Measurements from ENCODE around the gene AP5S1. TPM values are rescaled to one million over a fixed set of nuclear protein-coding genes. Genes with fewer than 3 reads are reported as not detected.
"Not testable (repeated sequence)": the region's sequence is repeated elsewhere in the genome, so short reads cannot be mapped to it uniquely, and the experiment has no call there.

AP5S1 gene
- total RNA-seq, 1 donor from 2014 or later, result 8.9 TPM

DNA sequence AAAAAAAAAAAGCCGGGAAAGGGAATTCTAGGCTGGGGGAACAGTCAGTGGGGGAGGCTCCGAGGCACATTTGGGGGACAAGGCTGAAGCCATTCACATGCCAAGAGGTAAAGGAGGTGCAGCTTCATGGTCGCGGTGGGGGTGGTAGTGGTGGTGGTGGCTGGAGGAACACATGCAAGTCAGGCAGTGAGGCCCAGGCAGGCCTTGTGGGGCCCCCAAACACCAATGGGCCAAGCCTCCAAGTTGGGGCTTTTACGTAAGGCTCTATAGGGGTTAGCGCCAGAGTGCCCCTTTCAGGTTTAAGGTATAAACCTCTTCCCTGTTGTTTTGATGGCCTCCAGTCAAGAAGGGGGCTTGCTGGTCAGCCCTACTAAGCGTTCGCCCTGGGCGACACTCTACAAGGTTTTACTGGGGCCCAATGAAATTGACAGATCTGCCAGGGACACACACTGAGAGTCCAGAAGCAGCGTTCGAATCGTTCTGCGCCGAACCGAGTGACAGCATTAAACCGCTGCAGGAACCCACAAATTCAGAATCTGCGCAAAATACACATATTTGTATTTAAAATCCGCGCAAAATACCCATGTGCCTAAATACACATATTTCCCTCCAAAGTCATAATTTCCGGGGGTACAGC is 818 bp upstream of the AP5S1 start:
- peaks cover 24 to 25% (median 25%) of the 10 kb centered on the region in 3 donors for H3K36me3 ChIP-seq (ENCODE audit: control insufficient read depth in 3 of 3, insufficient read depth in 3 of 3, low read length in 3 of 3)
- peak overlapping the region; percentile 65 to 93 (median 88) for H3K4me3 ChIP-seq (ENCODE audit: low read length in 3 of 3)
- H3K9me3 ChIP-seq (ENCODE audit: control insufficient read depth in 3 of 3, low read length in 3 of 3), result peaks cover 0 to 3% (median 0%) of the 10 kb centered on the region in 3 donors
- H3K4me1 ChIP-seq (ENCODE audit: control insufficient read depth in 3 of 3, insufficient read depth in 3 of 3, low read length in 3 of 3), result peaks cover 18 to 25% (median 23%) of the 10 kb centered on the region in 3 donors
- no peaks in the 10 kb centered on the region for H3K27me3 ChIP-seq (ENCODE audit: control insufficient read depth in 3 of 3, insufficient read depth in 3 of 3, low read length in 3 of 3)
- H3K9ac ChIP-seq (ENCODE audit: low read depth in 1 of 3, low read length in 3 of 3), result peak overlapping the region; percentile 91 to 99 (median 94)
- H3K27ac ChIP-seq (ENCODE audit: low read depth, low read length), result peak overlapping the region; percentile 99

DNA sequence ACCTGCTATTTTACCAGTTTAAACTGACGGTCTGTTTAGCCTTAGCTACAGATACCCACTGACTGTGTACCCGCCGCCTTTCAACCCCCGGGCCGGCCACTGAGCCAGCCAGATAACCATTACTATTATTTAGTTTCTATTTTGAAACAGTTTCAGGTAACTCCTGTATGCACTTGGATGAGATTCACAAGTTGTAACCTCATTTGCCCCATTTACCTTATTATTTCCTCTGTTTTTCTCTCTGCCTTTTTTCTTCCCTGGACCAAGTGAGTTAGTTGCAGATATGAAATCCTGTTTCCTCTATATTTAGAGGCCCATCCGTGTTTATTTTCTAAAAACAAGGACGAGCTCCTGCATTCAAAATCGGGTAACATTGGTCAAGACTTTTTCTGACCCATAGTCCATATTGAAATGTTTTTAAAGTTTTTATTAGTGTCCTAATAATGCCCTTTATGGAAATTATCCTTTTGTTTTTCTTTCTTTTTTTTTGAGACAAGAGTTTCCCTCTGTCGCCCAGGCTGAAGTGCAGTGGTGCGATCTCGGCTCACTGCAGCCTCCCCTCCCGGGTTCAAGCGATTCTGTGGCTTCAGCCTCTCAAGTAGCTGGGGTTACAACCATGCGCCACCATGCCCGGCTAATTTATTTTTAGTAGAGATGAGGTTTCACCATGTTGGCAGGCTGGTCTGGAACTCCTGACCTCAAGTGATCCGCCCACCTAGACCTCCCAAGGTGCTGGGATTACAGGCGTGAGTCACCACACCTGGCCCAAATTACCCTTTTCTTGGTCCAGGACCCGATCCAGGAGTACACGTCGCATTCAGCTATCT is 767 bp downstream of the AP5S1 start:
- peak overlapping the region; percentile 91 to 99 (median 94) for H3K9ac ChIP-seq (ENCODE audit: low read depth in 1 of 3, low read length in 3 of 3)
- H3K27me3 ChIP-seq (ENCODE audit: control insufficient read depth in 3 of 3, insufficient read depth in 3 of 3, low read length in 3 of 3), result no peaks in the 10 kb centered on the region
- peaks cover 0 to 3% (median 0%) of the 10 kb centered on the region in 3 donors for H3K9me3 ChIP-seq (ENCODE audit: control insufficient read depth in 3 of 3, low read length in 3 of 3)
- H3K27ac ChIP-seq (ENCODE audit: low read depth, low read length), result peak overlapping the region; percentile 99
- peaks cover 18 to 25% (median 23%) of the 10 kb centered on the region in 3 donors for H3K4me1 ChIP-seq (ENCODE audit: control insufficient read depth in 3 of 3, insufficient read depth in 3 of 3, low read length in 3 of 3)
- peaks cover 33 to 38% (median 35%) of the 10 kb centered on the region in 3 donors for H3K36me3 ChIP-seq (ENCODE audit: control insufficient read depth in 3 of 3, insufficient read depth in 3 of 3, low read length in 3 of 3)
- H3K4me3 ChIP-seq (ENCODE audit: low read length in 3 of 3), result peak overlapping the region; percentile 80 to 93 (median 88)

DNA sequence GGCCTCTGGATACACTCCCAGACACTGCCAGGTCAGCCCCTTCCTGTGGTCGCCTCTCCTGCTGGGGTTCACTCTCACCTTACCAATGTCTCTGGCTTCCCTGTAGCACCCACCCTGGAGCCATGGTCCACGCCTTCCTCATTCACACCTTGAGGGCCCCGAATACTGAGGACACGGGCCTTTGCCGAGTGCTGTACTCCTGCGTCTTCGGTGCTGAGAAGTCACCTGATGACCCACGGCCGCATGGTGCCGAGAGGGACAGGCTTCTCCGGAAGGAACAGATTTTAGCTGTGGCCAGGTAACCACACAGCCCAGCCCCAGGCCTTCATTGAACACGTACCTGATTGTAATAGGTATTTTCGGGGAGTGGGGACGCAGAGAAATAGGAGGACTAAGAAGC is 1.6 kb downstream of the AP5S1 start:
- H3K9ac ChIP-seq (ENCODE audit: low read depth in 1 of 3, low read length in 3 of 3), result no peak overlapping the region
- H3K9me3 ChIP-seq (ENCODE audit: control insufficient read depth in 3 of 3, low read length in 3 of 3), result peaks cover 0 to 3% (median 0%) of the 10 kb centered on the region in 3 donors
- H3K27ac ChIP-seq (ENCODE audit: low read depth, low read length), result peak overlapping the region; percentile 99
- peaks cover 18 to 28% (median 25%) of the 10 kb centered on the region in 3 donors for H3K4me1 ChIP-seq (ENCODE audit: control insufficient read depth in 3 of 3, insufficient read depth in 3 of 3, low read length in 3 of 3)
- no peaks in the 10 kb centered on the region for H3K27me3 ChIP-seq (ENCODE audit: control insufficient read depth in 3 of 3, insufficient read depth in 3 of 3, low read length in 3 of 3)
- peaks cover 37 to 47% (median 44%) of the 10 kb centered on the region in 3 donors for H3K36me3 ChIP-seq (ENCODE audit: control insufficient read depth in 3 of 3, insufficient read depth in 3 of 3, low read length in 3 of 3)
- H3K4me3 ChIP-seq (ENCODE audit: low read length in 3 of 3), result no peak overlapping the region

DNA sequence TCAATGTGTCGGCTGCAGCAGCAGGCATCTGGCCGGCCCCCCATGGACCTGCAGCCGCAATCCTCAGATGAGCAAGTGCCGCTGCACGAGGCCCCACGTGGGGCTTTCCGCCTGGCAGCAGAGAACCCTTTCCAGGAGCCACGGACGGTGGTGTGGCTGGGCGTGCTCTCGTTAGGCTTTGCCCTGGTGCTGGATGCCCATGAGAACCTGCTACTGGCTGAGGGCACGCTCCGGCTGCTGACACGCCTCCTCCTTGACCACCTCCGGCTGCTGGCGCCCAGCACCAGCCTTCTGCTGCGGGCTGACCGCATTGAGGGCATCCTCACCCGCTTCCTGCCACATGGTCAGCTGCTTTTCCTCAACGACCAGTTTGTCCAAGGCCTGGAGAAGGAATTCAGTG is 3.5 kb downstream of the AP5S1 start:
- Histone ChIP-seq H3K27ac (ENCODE audit: low read depth, low read length) (no peak overlapping the region), H3K4me1 (ENCODE audit: control insufficient read depth in 3 of 3, insufficient read depth in 3 of 3, low read length in 3 of 3) (peaks cover 11 to 19% (median 18%) of the 10 kb centered on the region in 3 donors), H3K9me3 (ENCODE audit: control insufficient read depth in 3 of 3, low read length in 3 of 3) (peaks cover 0 to 3% (median 0%) of the 10 kb centered on the region in 3 donors), H3K36me3 (ENCODE audit: control insufficient read depth in 3 of 3, insufficient read depth in 3 of 3, low read length in 3 of 3) (peaks cover 39 to 58% (median 58%) of the 10 kb centered on the region in 3 donors), H3K27me3 (ENCODE audit: control insufficient read depth in 3 of 3, insufficient read depth in 3 of 3, low read length in 3 of 3) (no peaks in the 10 kb centered on the region), H3K9ac (ENCODE audit: low read depth in 1 of 3, low read length in 3 of 3) (no peak overlapping the region), H3K4me3 (ENCODE audit: low read length in 3 of 3) (no peak overlapping the region)

DNA sequence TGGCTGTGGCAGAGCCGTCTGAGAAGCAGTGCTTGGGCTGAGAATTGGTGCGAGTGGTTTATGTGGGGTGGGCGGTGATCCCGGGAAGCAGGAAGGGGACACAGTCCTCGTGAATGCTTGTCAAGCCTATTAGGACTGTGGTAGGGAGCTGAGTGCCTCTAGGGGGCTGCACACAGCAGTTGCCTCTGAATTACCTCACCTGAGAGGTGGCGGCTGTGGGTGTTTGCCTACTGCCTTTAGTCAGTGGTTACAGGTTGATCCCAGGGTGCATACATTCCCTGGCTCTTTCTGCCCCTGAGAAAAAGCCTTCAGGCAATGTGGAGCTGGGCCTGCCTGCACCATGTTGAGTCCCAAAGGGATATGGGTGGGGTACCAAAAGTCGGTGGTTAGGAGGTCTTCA is 5.2 kb downstream of the AP5S1 start:
- Histone ChIP-seq H3K4me1 (ENCODE audit: control insufficient read depth in 3 of 3, insufficient read depth in 3 of 3, low read length in 3 of 3) (peaks cover 4 to 9% (median 8%) of the 10 kb centered on the region in 3 donors), H3K27ac (ENCODE audit: low read depth, low read length) (no peak overlapping the region), H3K27me3 (ENCODE audit: control insufficient read depth in 3 of 3, insufficient read depth in 3 of 3, low read length in 3 of 3) (no peaks in the 10 kb centered on the region), H3K36me3 (ENCODE audit: control insufficient read depth in 3 of 3, insufficient read depth in 3 of 3, low read length in 3 of 3) (peaks cover 39 to 58% (median 58%) of the 10 kb centered on the region in 3 donors), H3K4me3 (ENCODE audit: low read length in 3 of 3) (no peak overlapping the region), H3K9ac (ENCODE audit: low read depth in 1 of 3, low read length in 3 of 3) (no peak overlapping the region), H3K9me3 (ENCODE audit: control insufficient read depth in 3 of 3, low read length in 3 of 3) (peaks cover 0 to 3% (median 0%) of the 10 kb centered on the region in 3 donors)

DNA sequence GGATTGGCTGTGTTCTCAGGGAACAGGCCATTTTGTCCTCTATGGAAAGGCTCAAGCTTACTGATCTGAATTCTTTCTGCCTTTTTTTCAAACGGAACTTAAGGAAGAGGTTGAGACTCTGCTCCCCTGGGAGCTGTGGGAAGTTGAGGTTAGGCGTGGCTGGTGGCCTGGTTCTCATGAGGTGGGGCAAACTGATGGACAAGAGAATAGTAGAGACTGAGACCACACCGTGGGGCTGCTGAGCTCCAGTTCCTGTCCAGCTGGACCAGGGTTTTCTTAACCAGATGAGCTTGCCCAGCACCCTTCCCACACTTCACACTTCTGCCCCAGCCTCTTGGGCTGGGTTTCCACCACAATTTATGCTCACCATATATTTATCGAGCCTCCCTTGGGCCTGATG is 6.1 kb downstream of the AP5S1 start:
- Histone ChIP-seq H3K36me3 (ENCODE audit: control insufficient read depth in 3 of 3, insufficient read depth in 3 of 3, low read length in 3 of 3) (peaks cover 39 to 58% (median 58%) of the 10 kb centered on the region in 3 donors), H3K9me3 (ENCODE audit: control insufficient read depth in 3 of 3, low read length in 3 of 3) (peaks cover 0 to 3% (median 0%) of the 10 kb centered on the region in 3 donors), H3K27me3 (ENCODE audit: control insufficient read depth in 3 of 3, insufficient read depth in 3 of 3, low read length in 3 of 3) (no peaks in the 10 kb centered on the region), H3K4me3 (ENCODE audit: low read length in 3 of 3) (no peak overlapping the region), H3K4me1 (ENCODE audit: control insufficient read depth in 3 of 3, insufficient read depth in 3 of 3, low read length in 3 of 3) (peaks cover 1 to 6% (median 2%) of the 10 kb centered on the region in 3 donors), H3K9ac (ENCODE audit: low read depth in 1 of 3, low read length in 3 of 3) (no peak overlapping the region), H3K27ac (ENCODE audit: low read depth, low read length) (no peak overlapping the region)

DNA sequence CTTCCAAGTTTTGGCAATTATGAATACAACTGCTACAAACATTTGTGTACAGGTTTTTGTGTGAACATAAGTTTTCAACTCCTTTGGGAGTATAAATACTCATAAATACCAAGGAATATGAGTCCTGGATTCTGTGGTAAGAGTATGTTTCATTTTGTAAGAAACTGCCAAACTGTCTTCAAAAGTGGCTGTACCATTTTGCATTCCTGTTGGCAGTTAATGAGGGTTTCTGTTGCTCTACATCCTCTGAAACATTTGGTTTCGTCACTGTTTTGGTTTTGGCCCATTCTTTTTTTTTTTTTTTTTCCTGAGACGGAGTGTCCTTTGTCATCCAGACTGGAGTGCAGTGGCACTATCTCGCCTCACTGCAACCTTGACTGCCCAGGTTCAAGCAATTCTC is 8.5 kb downstream of the AP5S1 start:
- Histone ChIP-seq H3K36me3 (ENCODE audit: control insufficient read depth in 3 of 3, insufficient read depth in 3 of 3, low read length in 3 of 3) (peaks cover 20 to 41% (median 40%) of the 10 kb centered on the region in 3 donors), H3K9ac (ENCODE audit: low read depth in 1 of 3, low read length in 3 of 3) (no peak overlapping the region), H3K4me1 (ENCODE audit: control insufficient read depth in 3 of 3, insufficient read depth in 3 of 3, low read length in 3 of 3) (peaks cover 0 to 5% (median 0%) of the 10 kb centered on the region in 3 donors), H3K27me3 (ENCODE audit: control insufficient read depth in 3 of 3, insufficient read depth in 3 of 3, low read length in 3 of 3) (no peaks in the 10 kb centered on the region), H3K4me3 (ENCODE audit: low read length in 3 of 3) (no peak overlapping the region), H3K27ac (ENCODE audit: low read depth, low read length) (no peak overlapping the region), H3K9me3 (ENCODE audit: control insufficient read depth in 3 of 3, low read length in 3 of 3) (no peaks in the 10 kb centered on the region)

DNA sequence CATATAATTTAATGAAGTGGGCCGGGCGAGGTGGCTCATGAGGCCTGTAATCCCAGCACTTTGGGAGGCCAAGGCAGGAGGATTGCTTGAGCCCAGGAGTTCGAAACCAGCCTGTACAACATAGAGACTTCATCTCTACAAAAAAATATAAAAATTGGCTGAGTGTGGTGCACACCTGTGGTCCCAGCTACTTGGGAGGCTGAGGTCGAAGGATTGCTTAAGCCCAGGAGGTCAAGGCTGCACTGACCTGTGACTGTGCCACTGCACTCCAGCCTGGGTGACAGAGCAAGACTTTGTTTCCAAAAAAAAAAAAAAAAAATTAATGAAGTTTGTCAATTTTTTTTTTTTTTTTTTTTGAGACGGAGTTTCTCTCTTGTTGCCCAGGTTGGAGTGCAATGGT is 9.5 kb downstream of the AP5S1 start:
- H3K4me3 ChIP-seq (ENCODE audit: low read length in 3 of 3); H3K9me3 ChIP-seq (ENCODE audit: control insufficient read depth in 3 of 3, low read length in 3 of 3); H3K27ac ChIP-seq (ENCODE audit: low read depth, low read length); H3K4me1 ChIP-seq (ENCODE audit: control insufficient read depth in 3 of 3, insufficient read depth in 3 of 3, low read length in 3 of 3); H3K27me3 ChIP-seq (ENCODE audit: control insufficient read depth in 3 of 3, insufficient read depth in 3 of 3, low read length in 3 of 3); H3K9ac ChIP-seq (ENCODE audit: low read depth in 1 of 3, low read length in 3 of 3): not testable (repeated sequence)
- peaks cover 12 to 32% (median 29%) of the 10 kb centered on the region in 3 donors for H3K36me3 ChIP-seq (ENCODE audit: control insufficient read depth in 3 of 3, insufficient read depth in 3 of 3, low read length in 3 of 3)

DNA sequence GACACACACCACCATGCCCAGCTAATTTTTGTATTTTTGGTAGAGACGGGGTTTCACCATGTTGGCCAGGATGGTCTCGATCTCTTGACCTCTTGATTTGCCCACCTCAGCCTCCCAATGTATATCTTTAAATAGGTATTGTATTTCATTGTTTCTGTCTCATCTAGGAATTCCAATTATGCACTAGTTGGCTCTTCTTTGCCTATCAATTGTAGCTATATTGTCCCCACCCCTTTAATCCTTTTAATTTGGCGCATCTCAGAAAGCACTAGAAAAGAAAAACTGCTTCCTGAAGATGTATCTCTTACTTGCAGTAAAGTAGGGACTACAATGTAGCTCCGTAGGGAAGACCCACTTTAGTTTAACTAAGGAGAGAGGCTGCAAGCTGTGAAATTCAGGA is 15.8 kb downstream of the AP5S1 start:
- no peaks in the 10 kb centered on the region for H3K4me1 ChIP-seq (ENCODE audit: control insufficient read depth in 3 of 3, insufficient read depth in 3 of 3, low read length in 3 of 3)
- peaks cover 0 to 4% (median 3%) of the 10 kb centered on the region in 3 donors for H3K36me3 ChIP-seq (ENCODE audit: control insufficient read depth in 3 of 3, insufficient read depth in 3 of 3, low read length in 3 of 3)
- H3K9ac ChIP-seq (ENCODE audit: low read depth in 1 of 3, low read length in 3 of 3), result no peak overlapping the region
- H3K9me3 ChIP-seq (ENCODE audit: control insufficient read depth in 3 of 3, low read length in 3 of 3), result no peaks in the 10 kb centered on the region
- H3K27me3 ChIP-seq (ENCODE audit: control insufficient read depth in 3 of 3, insufficient read depth in 3 of 3, low read length in 3 of 3), result no peaks in the 10 kb centered on the region
- H3K27ac ChIP-seq (ENCODE audit: low read depth, low read length), result no peak overlapping the region
- H3K4me3 ChIP-seq (ENCODE audit: low read length in 3 of 3), result no peak overlapping the region

DNA sequence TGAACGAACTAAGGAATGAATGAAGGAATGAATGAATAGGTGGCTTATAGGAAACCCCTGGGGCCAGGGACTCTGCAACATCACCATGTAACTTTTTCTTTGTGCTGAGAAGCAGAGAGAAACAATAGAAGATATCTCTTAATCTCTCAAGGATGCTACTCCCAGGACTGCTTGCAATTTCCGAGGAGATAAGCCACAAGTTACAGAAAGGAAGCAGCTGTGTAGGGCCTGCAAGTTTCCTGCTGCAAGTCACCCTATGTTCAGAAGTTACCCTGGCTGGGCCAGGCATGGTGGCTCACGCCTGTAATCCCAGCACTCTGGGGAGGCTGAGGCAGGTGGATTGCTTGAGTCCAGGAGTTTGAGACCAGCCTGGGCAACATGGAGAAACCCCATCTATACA is 19.0 kb downstream of the AP5S1 start:
- Histone ChIP-seq H3K36me3 (ENCODE audit: control insufficient read depth in 3 of 3, insufficient read depth in 3 of 3, low read length in 3 of 3) (peaks cover 0 to 4% (median 3%) of the 10 kb centered on the region in 3 donors), H3K4me3 (ENCODE audit: low read length in 3 of 3) (no peak overlapping the region), H3K9me3 (ENCODE audit: control insufficient read depth in 3 of 3, low read length in 3 of 3) (no peaks in the 10 kb centered on the region), H3K9ac (ENCODE audit: low read depth in 1 of 3, low read length in 3 of 3) (no peak overlapping the region), H3K27me3 (ENCODE audit: control insufficient read depth in 3 of 3, insufficient read depth in 3 of 3, low read length in 3 of 3) (no peaks in the 10 kb centered on the region), H3K4me1 (ENCODE audit: control insufficient read depth in 3 of 3, insufficient read depth in 3 of 3, low read length in 3 of 3) (no peaks in the 10 kb centered on the region), H3K27ac (ENCODE audit: low read depth, low read length) (no peak overlapping the region)

All from skeletal muscle tissue (tissue), 4 donors.